HG02981 (cell line): ENCODE results near the gene AGBL5.
A peak's percentile ranks its signal among the peaks of the same experiment; 100 is the strongest.

Experiments
- ATAC-seq: cut with Tn5 transposase; IDR thresholded peaks from one replicate; pipeline ENCODE4 v1.9.1; 2021; ENCODE audit warnings: mild to moderate bottlenecking, moderate library complexity; ENCODE audit not compliant: unreplicated experiment

Gene AGBL5

DNA sequence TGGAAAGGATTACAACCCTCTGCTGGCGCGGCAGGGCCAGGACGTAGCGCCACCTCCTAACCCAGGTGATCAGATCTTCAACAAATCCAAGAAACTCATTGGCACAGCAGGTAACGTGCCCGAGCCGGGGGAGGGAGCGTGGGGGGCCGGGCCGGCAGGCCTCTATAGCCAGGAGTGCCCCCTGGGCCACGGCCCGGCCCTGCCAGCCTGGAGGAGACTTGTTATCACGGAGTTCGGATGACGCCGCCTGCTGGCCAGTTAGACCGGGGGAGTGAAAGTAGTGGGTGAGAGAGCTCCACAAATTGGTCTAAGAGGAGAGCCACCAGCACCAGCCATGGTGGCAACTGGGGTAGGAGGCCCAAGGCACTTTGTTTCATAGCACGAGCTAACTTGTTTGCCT, 27.3 kb upstream of the AGBL5 start:
- ATAC-seq: no peak

DNA sequence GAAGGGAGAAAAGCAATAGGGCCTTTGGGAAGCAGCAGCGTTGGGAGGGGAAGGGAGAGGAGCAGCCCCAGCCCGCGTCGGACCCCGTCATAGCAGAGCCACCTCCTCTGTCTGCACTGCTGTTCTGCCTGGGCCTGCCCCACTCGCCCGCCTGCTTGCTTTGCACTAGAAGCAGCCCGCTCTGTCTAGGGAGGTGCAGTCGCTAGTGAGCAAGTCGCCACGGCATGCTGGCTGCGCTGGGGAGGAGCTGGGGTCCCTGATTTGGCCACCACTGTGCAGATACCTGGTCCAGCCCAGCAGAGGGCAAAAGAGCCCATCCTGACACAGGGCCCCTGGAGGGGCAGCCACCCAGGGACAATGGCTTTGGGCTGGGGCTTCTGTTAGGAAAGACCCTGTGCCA, 26.7 kb upstream of the AGBL5 start:
- no peak for ATAC-seq

- no peak for ATAC-seq
Observed at GRCh38 chr2:27025281-27025800, 26.1 kb upstream of the AGBL5 start.

DNA sequence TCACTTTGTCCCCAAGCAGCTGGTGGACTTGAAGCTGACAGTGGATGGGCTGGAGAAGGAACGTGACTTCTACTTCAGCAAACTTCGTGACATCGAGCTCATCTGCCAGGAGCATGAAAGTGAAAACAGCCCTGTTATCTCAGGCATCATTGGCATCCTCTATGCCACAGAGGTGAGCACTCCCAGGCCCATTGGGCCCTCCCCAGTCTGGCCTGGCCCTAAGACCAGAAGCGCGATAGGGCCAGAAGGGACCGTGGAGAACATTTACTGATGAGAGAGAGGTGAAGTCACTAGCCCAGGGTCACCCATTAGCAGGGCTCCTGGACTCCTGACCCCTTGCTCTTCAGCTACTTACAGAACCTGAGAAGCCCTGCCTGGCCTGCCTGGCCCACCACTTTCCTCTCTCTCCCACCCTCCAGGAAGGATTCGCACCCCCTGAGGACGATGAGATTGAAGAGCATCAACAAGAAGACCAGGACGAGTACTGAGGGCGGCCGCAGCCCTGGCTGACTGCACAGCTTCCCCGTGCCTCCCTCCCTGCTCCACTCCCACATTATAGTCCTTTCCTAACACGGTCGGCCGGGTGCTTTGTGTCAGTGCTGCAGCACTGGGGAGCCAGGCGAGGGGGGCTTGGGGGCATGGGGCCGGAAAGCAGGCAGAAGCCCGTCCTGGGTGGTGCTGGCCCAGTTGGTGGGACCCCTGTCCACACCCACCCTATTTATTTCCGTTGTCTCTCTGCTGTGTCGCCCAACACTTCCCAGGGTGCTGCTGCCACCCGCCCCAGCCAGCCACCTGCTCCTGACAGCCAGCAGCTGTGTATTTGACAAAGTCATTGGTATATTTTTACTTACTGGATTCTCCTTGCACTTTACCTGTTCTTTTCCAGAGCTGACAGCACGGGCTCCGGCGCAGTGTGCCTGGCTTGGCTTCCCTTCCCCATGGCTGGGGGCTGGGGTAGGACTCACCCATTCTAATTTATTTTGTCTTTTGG, 25.3 kb upstream of the AGBL5 start:
- ATAC-seq: no peak

DNA sequence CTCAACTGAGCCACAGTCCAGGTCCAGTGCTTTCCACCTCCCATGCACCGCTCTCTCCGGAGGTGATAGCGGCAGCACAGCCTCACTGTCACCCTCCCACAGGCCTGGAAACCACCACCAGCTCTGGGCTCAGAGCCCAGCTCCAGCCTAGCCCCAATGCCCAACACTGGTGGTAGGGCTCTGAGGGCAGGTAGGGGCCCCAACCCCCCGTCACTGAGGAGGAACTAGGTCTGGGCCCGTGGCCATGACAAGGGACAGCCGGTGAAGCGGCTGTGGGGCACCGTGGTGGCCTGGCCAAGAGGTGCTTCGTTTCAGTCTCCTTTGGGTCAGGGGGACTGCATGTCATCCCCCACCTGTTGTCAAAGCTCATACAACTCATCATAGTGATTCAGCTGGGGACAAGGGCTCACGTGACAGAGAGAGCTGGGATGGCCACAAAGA, 24.2 kb upstream of the AGBL5 start:
- ATAC-seq: no peak

- no peak for ATAC-seq
Observed at GRCh38 chr2:27029051-27029450, 22.4 kb upstream of the AGBL5 start.

GRCh38 chr2:27032495-27033252, 18.8 kb upstream of the AGBL5 start, which contains the start of gene TMEM214:
TMEM214 (plus strand) TSS chr2:27032965; CDS start chr2:27033016, 51 bp downstream.
- peak; percentile 88 for ATAC-seq

GRCh38 chr2:27033253-27033852, 18.1 kb upstream of the AGBL5 start:
- ATAC-seq: peak; percentile 6

DNA sequence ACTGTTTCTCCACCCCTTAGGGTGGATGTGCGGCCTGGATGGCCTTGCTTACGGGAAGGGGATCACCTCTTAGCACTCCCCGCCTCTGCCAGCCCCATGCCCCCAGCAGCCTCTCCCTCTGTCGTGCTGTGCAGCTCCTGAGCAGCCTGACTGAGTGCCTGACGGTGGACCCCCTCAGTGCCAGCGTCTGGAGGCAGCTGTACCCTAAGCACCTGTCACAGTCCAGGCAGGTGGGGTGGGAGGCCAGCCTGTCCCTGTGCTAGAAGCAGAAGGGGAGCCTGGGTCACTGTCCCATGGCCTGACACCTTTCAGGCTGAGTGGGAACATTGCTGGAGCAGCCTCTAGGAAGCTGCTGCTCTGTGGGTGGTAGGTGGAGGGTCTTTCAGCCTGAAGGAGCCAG, 13.5 kb upstream of the AGBL5 start:
- ATAC-seq: no peak

- no peak for ATAC-seq
Observed at GRCh38 chr2:27038631-27039339, 12.7 kb upstream of the AGBL5 start.

- no peak for ATAC-seq
Observed at GRCh38 chr2:27039426-27039825, 12.0 kb upstream of the AGBL5 start.

DNA sequence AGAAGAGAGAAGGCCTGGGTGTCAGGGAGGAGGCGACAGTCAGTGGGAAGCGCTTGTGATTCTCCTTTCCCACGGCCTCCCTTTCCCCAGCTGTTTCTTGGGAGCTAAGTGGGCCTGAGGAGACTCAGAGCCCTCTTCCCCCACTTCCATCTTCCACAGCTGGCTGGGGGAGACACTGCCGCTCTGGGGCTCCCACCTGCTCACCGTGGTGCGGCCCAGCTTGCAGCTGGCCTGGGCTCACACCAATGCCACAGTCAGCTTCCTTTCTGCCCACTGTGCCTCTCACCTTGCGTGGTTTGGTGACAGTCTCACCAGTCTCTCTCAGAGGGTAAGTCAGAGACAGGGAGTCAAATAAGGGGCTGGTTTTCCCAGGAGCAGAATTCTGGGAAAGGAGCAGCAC, 11.6 kb upstream of the AGBL5 start:
- ATAC-seq: no peak

GRCh38 chr2:27040282-27040681, 11.2 kb upstream of the AGBL5 start:
- ATAC-seq: no peak

- ATAC-seq: no peak
Observed at GRCh38 chr2:27041752-27042151, 9.7 kb upstream of the AGBL5 start.

GRCh38 chr2:27042159-27042661, 9.3 kb upstream of the AGBL5 start:
- no peak for ATAC-seq

DNA sequence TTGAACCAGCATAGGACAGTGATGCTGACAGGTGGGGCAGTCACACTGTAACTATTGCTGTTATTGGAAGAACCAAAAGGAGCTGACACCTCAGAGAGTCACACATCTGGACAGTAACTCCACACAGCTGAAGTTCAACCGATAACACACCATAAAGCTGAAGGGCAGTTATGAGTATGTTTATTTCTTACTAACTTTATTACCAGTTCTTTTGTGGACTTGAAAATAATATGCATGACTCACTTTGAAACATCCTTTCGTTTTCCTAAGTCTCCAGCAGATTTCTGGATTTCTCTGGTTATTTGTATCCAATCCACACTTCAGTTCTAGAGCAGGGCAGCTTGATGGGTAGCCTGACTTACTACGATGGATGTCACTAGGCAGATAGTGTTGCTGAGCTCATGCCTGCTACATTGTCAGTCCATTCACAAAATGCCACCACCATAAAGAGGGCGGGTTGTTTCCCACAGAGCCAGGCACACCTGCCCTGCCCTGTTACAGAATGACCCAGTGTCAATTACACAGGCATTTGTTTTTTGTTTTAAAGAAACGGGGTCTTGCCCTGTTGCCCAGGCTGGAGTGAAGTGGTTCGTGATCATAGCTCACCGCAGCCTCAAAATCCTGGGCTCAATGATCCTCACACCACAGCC, 8.4 kb upstream of the AGBL5 start:
- ATAC-seq: no peak

- peak; percentile 16 for ATAC-seq
Observed at GRCh38 chr2:27049422-27050280, 1.8 kb upstream of the AGBL5 start.

DNA sequence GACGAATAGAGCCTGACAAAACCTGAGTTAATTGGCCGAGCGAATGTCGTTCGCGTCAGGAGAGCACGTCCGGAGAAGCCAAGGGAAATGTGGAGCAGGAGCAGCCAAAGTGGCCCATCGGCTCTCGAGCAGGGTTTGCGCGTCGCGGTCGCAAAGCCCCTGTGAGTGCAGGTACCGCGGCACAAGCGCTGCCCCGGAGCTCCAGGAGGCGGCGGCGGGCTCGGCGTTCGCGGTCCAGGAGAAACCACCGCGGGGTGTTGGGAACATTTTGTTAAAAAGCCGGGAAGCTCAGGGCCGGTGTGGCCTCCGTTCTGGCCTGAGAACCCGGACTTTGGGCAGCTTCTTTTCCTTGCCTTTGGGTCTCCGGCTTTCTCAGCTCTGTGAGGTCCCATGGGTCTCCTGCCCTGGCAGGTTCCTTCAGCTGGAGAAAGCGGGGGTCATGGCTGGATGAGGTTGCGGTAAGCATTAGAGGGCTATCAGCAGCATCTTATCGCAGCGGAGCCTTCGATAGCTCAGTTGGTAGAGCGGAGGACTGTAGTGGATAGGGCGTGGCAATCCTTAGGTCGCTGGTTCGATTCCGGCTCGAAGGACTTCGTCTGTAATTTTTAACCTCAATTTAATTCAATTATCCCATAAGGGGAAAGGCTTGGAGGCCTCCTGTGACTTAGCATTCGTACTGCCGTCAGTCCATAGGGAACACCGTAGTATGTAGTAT, 1.0 kb upstream of the AGBL5 start:
- ATAC-seq: peak; percentile 53
